HL-60/S4 treated with phorbol 12-myristate 13-acetate at 8.2 ng/mL for 4 days and 3 days (cell line): ENCODE measurements around the gene NUDT3.

Experiments
- in situ Hi-C: fragments of 300-500 bp; cut with MboI; formaldehyde crosslinking; loops from 2 replicates; pipeline ENCODE4 v1.15.0; 2022; ENCODE audit warnings: low sequenced_read_pairs

The NUDT3 gene

DNA sequence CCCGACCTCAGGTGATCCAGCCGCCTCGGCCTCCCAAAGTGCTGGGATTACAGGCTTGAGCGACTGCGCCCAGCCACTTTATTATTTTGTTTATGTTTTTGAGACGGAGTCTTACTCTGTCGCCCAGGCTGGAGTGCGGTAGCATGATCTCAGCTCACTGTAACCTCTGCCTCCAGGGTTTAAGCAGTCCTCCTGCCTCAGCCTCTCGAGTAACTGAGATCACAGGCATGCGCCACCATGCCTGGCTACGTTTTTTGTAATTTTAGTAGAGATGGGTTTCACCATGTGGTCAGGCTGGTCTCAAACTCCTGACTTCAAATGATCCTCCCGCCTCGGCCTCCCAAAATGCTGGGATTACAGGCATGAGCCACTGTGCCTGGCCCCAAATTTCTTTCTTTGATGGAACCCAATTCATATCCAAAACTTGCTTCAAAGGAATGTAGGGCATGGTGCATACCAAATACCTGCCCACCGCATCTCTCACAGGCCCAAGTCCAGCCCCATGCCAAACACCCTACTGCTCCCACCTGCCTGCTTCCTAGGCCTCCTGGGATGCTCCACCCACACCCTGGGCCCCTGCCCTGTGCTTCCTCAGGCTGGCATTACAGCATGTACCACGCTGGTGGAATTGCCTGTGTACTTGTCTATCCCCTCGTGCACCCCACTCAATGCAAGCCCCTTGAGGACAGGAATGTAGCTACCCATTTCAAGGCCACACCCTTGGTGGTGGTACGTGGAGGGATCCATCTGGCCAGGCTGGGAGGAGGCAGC is 160.7 kb downstream of the NUDT3 start:
- in situ Hi-C loops, result no loop called here

GRCh38 chr6:34230653-34231371 is 161.7 kb downstream of the NUDT3 start:
- in situ Hi-C loops, result no loop called here

GRCh38 chr6:34229877-34230276 is 162.6 kb downstream of the NUDT3 start:
- in situ Hi-C loops, result no loop called here
